MM.1S (cell line): ENCODE data around the gene FRK.

Experiments
- DNase-seq: peaks from one replicate; pipeline ENCODE4 v3.0.0-alpha.2; 2015
- H2AFZ ChIP-seq: fragments of 300-600 bp; sonication (generic); 2 replicates; pipeline ENCODE4 v1.6.0; 2016; ENCODE audit warnings: antibody characterized with exemption, low read length
- H3F3A ChIP-seq: fragments of 300-600 bp; sonication (generic); 2 replicates; pipeline ENCODE4 v1.6.1; 2016; ENCODE audit warnings: mild to moderate bottlenecking, antibody characterized with exemption, low read length, moderate library complexity, mixed read lengths; ENCODE audit not compliant: insufficient read depth
- H3K27ac ChIP-seq: fragments of 300-600 bp; sonication (generic); 2 replicates; pipeline ENCODE4 v1.5.1; 2016; ENCODE audit warnings: mild to moderate bottlenecking, low read length
- H3K27me3 ChIP-seq: fragments of 300-600 bp; sonication (generic); replicated peaks from 2 replicates; pipeline ENCODE4 v1.6.0; 2016; ENCODE audit warnings: low read length; ENCODE audit not compliant: insufficient read depth
- H3K36me3 ChIP-seq: fragments of 300-600 bp; sonication (generic); replicated peaks from 2 replicates; pipeline ENCODE4 v1.6.1; 2016; ENCODE audit warnings: mild to moderate bottlenecking, low read length, mixed read lengths; ENCODE audit not compliant: insufficient read depth
- H3K4me1 ChIP-seq: fragments of 300-600 bp; sonication (generic); 2 replicates; pipeline ENCODE4 v1.6.1; 2016; ENCODE audit warnings: low read length, mixed read lengths
- H3K4me2 ChIP-seq: fragments of 300-600 bp; sonication (generic); 2 replicates; pipeline ENCODE4 v1.6.0; 2016; ENCODE audit warnings: low read depth, low read length
- H3K4me3 ChIP-seq: fragments of 300-600 bp; sonication (generic); 2 replicates; pipeline ENCODE4 v1.5.1; 2016; ENCODE audit warnings: low read length, mixed read lengths
- H3K79me2 ChIP-seq: fragments of 300-600 bp; sonication (generic); 2 replicates; pipeline ENCODE4 v1.6.1; 2016; ENCODE audit warnings: mixed run types, low read length, mixed read lengths
- H3K9ac ChIP-seq: fragments of 300-600 bp; sonication (generic); 2 replicates; pipeline ENCODE4 v1.6.1; 2016; ENCODE audit warnings: low read length, mixed read lengths
- H3K9me2 ChIP-seq: fragments of 300-600 bp; sonication (generic); replicated peaks from 2 replicates; pipeline ENCODE4 v1.6.1; 2016; ENCODE audit warnings: mild to moderate bottlenecking, low read length, mixed read lengths; ENCODE audit not compliant: insufficient read depth
- H3K9me3 ChIP-seq: fragments of 300-600 bp; sonication (generic); replicated peaks from 2 replicates; pipeline ENCODE4 v1.6.1; 2016; ENCODE audit warnings: mild to moderate bottlenecking, low read length, mixed read lengths; ENCODE audit not compliant: insufficient read depth
- H4K20me1 ChIP-seq: fragments of 300-600 bp; sonication (generic); 2 replicates; pipeline ENCODE4 v1.6.1; 2016; ENCODE audit warnings: mild to moderate bottlenecking, low read length, moderate library complexity, mixed read lengths; ENCODE audit not compliant: insufficient read depth
- CTCF ChIP-seq: fragments of 300-600 bp; sonication (generic); IDR thresholded peaks from 2 replicates; pipeline ENCODE4 v1.5.1; 2016; ENCODE audit warnings: antibody characterized with exemption, low read length, mixed read lengths
- EZH2 ChIP-seq: fragments of 300-600 bp; sonication (generic); optimal IDR thresholded peaks from 2 replicates; pipeline ENCODE3; 2017; ENCODE audit warnings: low read depth, mild to moderate bottlenecking, antibody characterized with exemption, low read length, mixed read lengths
- EZH2phosphoT487 ChIP-seq: fragments of 300-600 bp; sonication (generic); IDR thresholded peaks from 2 replicates; pipeline ENCODE4 v1.6.1; 2018; ENCODE audit warnings: antibody characterized with exemption, low read length

FRK gene

GRCh38 chr6:116035616-116036015, 25.1 kb downstream of the FRK start:
- Histone ChIP-seq H3K27me3 (no peaks in the 10 kb centered on the region), H3K27ac (no peak overlapping the region), H3K4me1 (no peaks in the 10 kb centered on the region), H3K4me3 (no peak overlapping the region), H3K9ac (no peak overlapping the region), H4K20me1 (no peaks in the 10 kb centered on the region), H3K36me3 (no peaks in the 10 kb centered on the region), H3K9me3 (no peaks in the 10 kb centered on the region), H2AFZ (no peak overlapping the region), H3K79me2 (no peaks in the 10 kb centered on the region), H3K4me2 (no peak overlapping the region), H3F3A (no peaks in the 10 kb centered on the region), H3K9me2 (no peaks in the 10 kb centered on the region)
- DNase-seq: no peak
- TF ChIP-seq CTCF (no peak), EZH2 (no peak), EZH2phosphoT487 (no peak)

DNA sequence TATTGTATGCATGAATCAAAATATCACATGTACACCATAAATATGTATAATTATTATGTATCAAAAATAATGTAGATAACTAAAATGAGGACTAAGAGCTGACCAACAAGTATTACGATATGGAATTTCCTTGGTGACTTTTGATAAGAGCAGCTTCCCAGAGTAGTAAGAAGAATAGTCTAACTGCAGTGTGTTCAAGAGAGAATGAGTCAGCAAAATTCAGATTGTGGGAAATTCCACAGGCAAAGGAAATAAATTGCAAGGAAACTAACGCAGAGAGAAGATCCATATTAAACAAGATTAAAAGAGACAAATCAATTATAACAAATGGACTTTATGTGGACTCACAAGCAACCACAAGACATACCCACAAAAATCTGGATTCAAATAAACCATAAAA, 26.4 kb downstream of the FRK start:
- no peak for TF ChIP-seq EZH2phosphoT487
- TF ChIP-seq EZH2: no peak
- TF ChIP-seq CTCF: no peak

DNA sequence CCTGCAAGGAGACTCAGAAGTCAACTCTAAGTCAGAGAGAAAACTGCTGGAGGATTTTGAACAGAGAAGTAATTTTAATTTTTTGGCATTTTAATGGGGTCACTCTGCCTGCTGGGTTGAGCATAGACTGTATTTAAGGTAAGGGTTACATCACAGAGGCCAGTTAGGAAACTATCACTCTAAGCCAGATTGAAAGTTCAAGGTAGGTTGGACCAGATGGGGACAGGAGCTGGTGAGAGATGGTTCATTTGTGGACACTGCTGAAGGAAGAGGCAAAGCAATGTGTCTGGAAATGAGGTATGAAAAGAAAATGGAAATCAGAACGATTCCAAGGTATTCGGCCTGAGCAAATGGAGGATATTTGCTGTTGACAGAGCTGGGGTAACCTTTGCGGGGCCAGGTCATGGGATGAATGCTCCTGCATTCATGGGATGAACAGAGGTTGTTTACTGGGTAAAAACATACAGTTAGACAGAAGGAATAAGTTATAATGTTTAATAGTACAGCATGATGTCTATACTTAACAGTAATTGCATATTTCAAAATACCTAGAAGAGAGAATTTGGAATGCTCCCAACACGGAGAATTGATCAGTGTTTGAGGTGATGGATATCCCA, 26.9 kb downstream of the FRK start:
- H4K20me1 ChIP-seq: no peaks in the 10 kb centered on the region
- no peak overlapping the region; the same call in 1 of the 2 replicates for H3K27ac ChIP-seq
- no peak overlapping the region for H3K9ac ChIP-seq
- no peaks in the 10 kb centered on the region for H3K9me3 ChIP-seq
- H2AFZ ChIP-seq: no peak overlapping the region
- no peak overlapping the region for H3K4me3 ChIP-seq
- no peak for TF ChIP-seq EZH2phosphoT487
- TF ChIP-seq CTCF: no peak
- TF ChIP-seq EZH2: no peak
- H3K9me2 ChIP-seq: no peaks in the 10 kb centered on the region
- no peak for DNase-seq
- H3K27me3 ChIP-seq: no peaks in the 10 kb centered on the region
- no peaks in the 10 kb centered on the region for H3F3A ChIP-seq
- no peaks in the 10 kb centered on the region for H3K36me3 ChIP-seq
- H3K4me1 ChIP-seq: no peaks in the 10 kb centered on the region
- H3K79me2 ChIP-seq: no peaks in the 10 kb centered on the region
- H3K4me2 ChIP-seq: no peak overlapping the region

More for the DNA sequence above, 26.4 kb downstream of the FRK start:
- H3K79me2 ChIP-seq: no peaks in the 10 kb centered on the region
- no peaks in the 10 kb centered on the region for H4K20me1 ChIP-seq
- no peaks in the 10 kb centered on the region for H3K27me3 ChIP-seq
- H3F3A ChIP-seq: no peaks in the 10 kb centered on the region
- no peak overlapping the region for H3K4me3 ChIP-seq
- H3K4me2 ChIP-seq: no peak overlapping the region
- H3K9me3 ChIP-seq: no peaks in the 10 kb centered on the region
- no peaks in the 10 kb centered on the region for H3K4me1 ChIP-seq
- no peaks in the 10 kb centered on the region for H3K9me2 ChIP-seq
- H3K27ac ChIP-seq: no peak overlapping the region
- H3K9ac ChIP-seq: no peak overlapping the region
- DNase-seq: no peak
- no peaks in the 10 kb centered on the region for H3K36me3 ChIP-seq
- no peak overlapping the region for H2AFZ ChIP-seq
